SIG-M5 treated with dmso at 0.1 percent for 504 hours (cell line): ENCODE data around the gene CARD9.

Experiments
- DNase-seq: peaks from one replicate; lab custom pipeline; 2025; ENCODE audit not compliant: unreplicated experiment; lab: John Stamatoyannopoulos, UW

Gene CARD9

GRCh38 chr9:136381966-136382513 lies 8.6 kb upstream of the CARD9 start:
- no peak for DNase-seq

GRCh38 chr9:136381311-136381710 lies 7.8 kb upstream of the CARD9 start:
- no peak for DNase-seq

GRCh38 chr9:136380381-136380780 lies 6.9 kb upstream of the CARD9 start:
- no peak for DNase-seq

GRCh38 chr9:136379891-136380290 lies 6.4 kb upstream of the CARD9 start:
- no peak for DNase-seq

- DNase-seq = no peak
Measured at GRCh38 chr9:136379401-136379800, 5.9 kb upstream of the CARD9 start.

- DNase-seq = no peak
Measured at GRCh38 chr9:136379003-136379287, 5.5 kb upstream of the CARD9 start.

GRCh38 chr9:136378170-136379002 lies 4.9 kb upstream of the CARD9 start:
- DNase-seq = no peak

GRCh38 chr9:136377341-136378169 lies 4.1 kb upstream of the CARD9 start:
- no peak for DNase-seq

GRCh38 chr9:136376457-136376856 lies 3.0 kb upstream of the CARD9 start:
- DNase-seq = no peak

- DNase-seq = no peak
Measured at GRCh38 chr9:136375096-136375495, 1.6 kb upstream of the CARD9 start.

GRCh38 chr9:136374183-136374575 lies 710 bp upstream of the CARD9 start:
- DNase-seq = no peak

GRCh38 chr9:136372561-136373299 lies 739 bp downstream of the CARD9 start:
- DNase-seq = peak; percentile 75

GRCh38 chr9:136372006-136372405 lies 1.5 kb downstream of the CARD9 start:
- DNase-seq = no peak

GRCh38 chr9:136371533-136371880 lies 2.0 kb downstream of the CARD9 start:
- no peak for DNase-seq

GRCh38 chr9:136370687-136371532 lies 2.6 kb downstream of the CARD9 start:
- DNase-seq = no peak

- no peak for DNase-seq
Measured at GRCh38 chr9:136370037-136370436, 3.4 kb downstream of the CARD9 start.

GRCh38 chr9:136368190-136368589 lies 5.3 kb downstream of the CARD9 start:
- DNase-seq = no peak

- DNase-seq = no peak
Measured at GRCh38 chr9:136367296-136368145, 5.9 kb downstream of the CARD9 start.

- no peak for DNase-seq
Measured at GRCh38 chr9:136366826-136367225, 6.6 kb downstream of the CARD9 start.

GRCh38 chr9:136365775-136366222 lies 7.7 kb downstream of the CARD9 start:
- no peak for DNase-seq
